GM12864 (cell line): ENCODE results near the gene CTIF.

Source experiments
- DNase-seq: peaks from one replicate; pipeline ENCODE4 v3.0.0-alpha.2; 2011; ENCODE audit warnings: low read depth
- H3K4me3 ChIP-seq: 2 replicates; pipeline ENCODE4 v1.5.1; 2011; ENCODE audit warnings: mild to moderate bottlenecking, low read depth, low read length, control low read depth
- CTCF ChIP-seq: IDR thresholded peaks from 2 replicates; pipeline ENCODE4 v1.5.1; 2011; ENCODE audit warnings: low read depth, mild to moderate bottlenecking, moderate library complexity, low read length, control low read depth, inconsistent platforms; ENCODE audit errors: missing control alignments

Gene CTIF

GRCh38 chr18:48724442-48724841 lies 185.6 kb downstream of the CTIF start:
- no peak for TF ChIP-seq CTCF
- no peak for DNase-seq

GRCh38 chr18:48724939-48725338 lies 186.1 kb downstream of the CTIF start:
- no peak overlapping the region for H3K4me3 ChIP-seq
- DNase-seq = no peak
- TF ChIP-seq CTCF = no peak

More at GRCh38 chr18:48724442-48724841, 185.6 kb downstream of the CTIF start:
- H3K4me3 ChIP-seq = no peak overlapping the region

GRCh38 chr18:48725562-48725961 lies 186.7 kb downstream of the CTIF start:
- no peak overlapping the region for H3K4me3 ChIP-seq
- no peak for DNase-seq
- no peak for TF ChIP-seq CTCF

GRCh38 chr18:48727681-48728080 lies 188.8 kb downstream of the CTIF start:
- DNase-seq = no peak
- no peak for TF ChIP-seq CTCF

GRCh38 chr18:48728204-48728833 lies 189.5 kb downstream of the CTIF start:
- no peak overlapping the region for H3K4me3 ChIP-seq
- no peak for DNase-seq
- no peak for TF ChIP-seq CTCF

More at GRCh38 chr18:48727681-48728080, 188.8 kb downstream of the CTIF start:
- no peak overlapping the region for H3K4me3 ChIP-seq

GRCh38 chr18:48729404-48729803 lies 190.6 kb downstream of the CTIF start:
- TF ChIP-seq CTCF = no peak
- DNase-seq = no peak
- H3K4me3 ChIP-seq = no peak overlapping the region

- no peak for TF ChIP-seq CTCF
- H3K4me3 ChIP-seq = no peak overlapping the region
- no peak for DNase-seq
These were observed 191.2 kb downstream of the CTIF start for GRCh38 chr18:48730010-48730409.
